T-helper 2 cell (primary cell): Measurements from ENCODE around the gene NANOS2.
A peak's percentile ranks its signal among the peaks of the same experiment; 100 is the strongest.

Experiments used
- DNase-seq, 5 experiments: peaks; one replicate each; pipeline versions ENCODE4 v3.0.0 to v3.0.0-alpha.2; 2012 to 2022
- total RNA-seq, 2 donors: gene quantifications; one replicate each; lab custom pipeline; 2026; lab: John Stamatoyannopoulos, UW

Gene NANOS2
- total RNA-seq = 0 reads per million in 2 donors

- DNase-seq = no peak
Measured at GRCh38 chr19:45913874-45914830, at the start of gene NANOS2. NANOS2 (minus strand) TSS chr19:45914778; CDS start chr19:45914693, 85 bp downstream.

GRCh38 chr19:45962021-45962420 is 47.4 kb upstream of the NANOS2 start:
- no peak for DNase-seq

GRCh38 chr19:45960595-45961235 is 46.1 kb upstream of the NANOS2 start:
- DNase-seq = no peak

GRCh38 chr19:45959517-45960025 is 45.0 kb upstream of the NANOS2 start:
- DNase-seq = no peak

- no peak for DNase-seq
Measured at GRCh38 chr19:45958769-45959516, 44.4 kb upstream of the NANOS2 start.

- DNase-seq = no peak
Measured at GRCh38 chr19:45958320-45958719, 43.7 kb upstream of the NANOS2 start.

- no peak for DNase-seq
Measured at GRCh38 chr19:45955905-45956608, 41.5 kb upstream of the NANOS2 start.

GRCh38 chr19:45954156-45954555 is 39.6 kb upstream of the NANOS2 start:
- no peak for DNase-seq

- no peak for DNase-seq
Measured at GRCh38 chr19:45953676-45954075, 39.1 kb upstream of the NANOS2 start.

GRCh38 chr19:45952686-45953505 is 38.3 kb upstream of the NANOS2 start:
- peak in 2 of 5 experiments; percentile 24 to 59 for DNase-seq

- no peak for DNase-seq
Measured at GRCh38 chr19:45952341-45952685, 37.7 kb upstream of the NANOS2 start.

- DNase-seq = no peak
Measured at GRCh38 chr19:45947926-45948325, 33.3 kb upstream of the NANOS2 start.

GRCh38 chr19:45940515-45940805 is 25.9 kb upstream of the NANOS2 start:
- DNase-seq = no peak

- no peak for DNase-seq
Measured at GRCh38 chr19:45939792-45940514, 25.4 kb upstream of the NANOS2 start.

GRCh38 chr19:45938733-45939319 is 24.2 kb upstream of the NANOS2 start:
- peak in 1 of 5 experiments; percentile 29 for DNase-seq

GRCh38 chr19:45935267-45935666 is 20.7 kb upstream of the NANOS2 start:
- DNase-seq = no peak

- DNase-seq = no peak
Measured at GRCh38 chr19:45934551-45935230, 20.1 kb upstream of the NANOS2 start.

GRCh38 chr19:45933759-45934158 is 19.2 kb upstream of the NANOS2 start:
- no peak for DNase-seq

GRCh38 chr19:45931055-45931454 is 16.5 kb upstream of the NANOS2 start:
- no peak for DNase-seq

- no peak for DNase-seq
Measured at GRCh38 chr19:45929247-45929646, 14.7 kb upstream of the NANOS2 start.
